Ishikawa (cell line): Measurements from ENCODE around the gene EEFSEC.

Experiments used
- CEBPB ChIP-seq: IDR thresholded peaks from 2 replicates; pipeline ENCODE4 v1.6.1; 2012
- CREB1 ChIP-seq: IDR thresholded peaks from 2 replicates; pipeline ENCODE4 v1.6.1; 2012; ENCODE audit warnings: low read depth
- EGR1 ChIP-seq: IDR thresholded peaks from 2 replicates; pipeline ENCODE4 v1.6.1; 2012
- EP300 ChIP-seq: IDR thresholded peaks from 2 replicates; pipeline ENCODE4 v1.6.1; 2012; ENCODE audit warnings: borderline replicate concordance
- FOXM1 ChIP-seq: IDR thresholded peaks from 2 replicates; pipeline ENCODE4 v1.6.1; 2012; ENCODE audit warnings: low read depth, borderline replicate concordance
- NFIC ChIP-seq: IDR thresholded peaks from 2 replicates; pipeline ENCODE4 v1.6.1; 2012
- RAD21 ChIP-seq: IDR thresholded peaks from 2 replicates; pipeline ENCODE4 v1.6.1; 2012; ENCODE audit warnings: low read depth
- TAF1 ChIP-seq: IDR thresholded peaks from 2 replicates; pipeline ENCODE4 v1.6.1; 2012; ENCODE audit warnings: low read depth, mild to moderate bottlenecking
- YY1 ChIP-seq: IDR thresholded peaks from 2 replicates; pipeline ENCODE4 v1.6.1; 2012; ENCODE audit warnings: low read depth
- TF ChIP-seq, protein P1 (sequence below): IDR thresholded peaks from 2 replicates; pipeline ENCODE4 v1.6.1; 2012; ENCODE audit warnings: low read depth, mild to moderate bottlenecking
- TF ChIP-seq, protein P2 (sequence below): IDR thresholded peaks from 2 replicates; pipeline ENCODE4 v1.6.1; 2012

DNA sequence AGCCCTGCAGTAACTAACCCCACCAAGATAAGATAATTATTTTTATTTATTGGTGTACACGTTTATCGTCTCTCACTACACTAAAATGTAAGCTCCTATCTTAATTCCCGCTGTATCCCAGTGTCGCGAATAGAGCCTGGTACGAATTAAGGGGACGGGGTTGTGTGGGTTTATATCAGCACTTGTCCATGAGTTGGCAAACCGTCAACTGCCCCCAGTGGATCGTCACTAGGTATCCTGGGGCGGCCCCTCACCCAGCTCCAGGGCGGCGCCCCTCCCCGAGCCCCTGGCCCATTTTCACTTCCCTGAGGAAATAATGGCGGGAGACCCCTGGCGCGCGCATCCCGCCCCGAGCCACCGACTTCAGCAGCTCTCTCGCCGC is 30.1 kb upstream of the EEFSEC start:
- TF ChIP-seq RAD21 (no peak), TAF1 (no peak), EP300 (no peak), CEBPB (no peak), FOXM1 (no peak), CREB1 (no peak), YY1 (no peak), NFIC (no peak), EGR1 (no peak)
- TF ChIP-seq, protein P1, sequence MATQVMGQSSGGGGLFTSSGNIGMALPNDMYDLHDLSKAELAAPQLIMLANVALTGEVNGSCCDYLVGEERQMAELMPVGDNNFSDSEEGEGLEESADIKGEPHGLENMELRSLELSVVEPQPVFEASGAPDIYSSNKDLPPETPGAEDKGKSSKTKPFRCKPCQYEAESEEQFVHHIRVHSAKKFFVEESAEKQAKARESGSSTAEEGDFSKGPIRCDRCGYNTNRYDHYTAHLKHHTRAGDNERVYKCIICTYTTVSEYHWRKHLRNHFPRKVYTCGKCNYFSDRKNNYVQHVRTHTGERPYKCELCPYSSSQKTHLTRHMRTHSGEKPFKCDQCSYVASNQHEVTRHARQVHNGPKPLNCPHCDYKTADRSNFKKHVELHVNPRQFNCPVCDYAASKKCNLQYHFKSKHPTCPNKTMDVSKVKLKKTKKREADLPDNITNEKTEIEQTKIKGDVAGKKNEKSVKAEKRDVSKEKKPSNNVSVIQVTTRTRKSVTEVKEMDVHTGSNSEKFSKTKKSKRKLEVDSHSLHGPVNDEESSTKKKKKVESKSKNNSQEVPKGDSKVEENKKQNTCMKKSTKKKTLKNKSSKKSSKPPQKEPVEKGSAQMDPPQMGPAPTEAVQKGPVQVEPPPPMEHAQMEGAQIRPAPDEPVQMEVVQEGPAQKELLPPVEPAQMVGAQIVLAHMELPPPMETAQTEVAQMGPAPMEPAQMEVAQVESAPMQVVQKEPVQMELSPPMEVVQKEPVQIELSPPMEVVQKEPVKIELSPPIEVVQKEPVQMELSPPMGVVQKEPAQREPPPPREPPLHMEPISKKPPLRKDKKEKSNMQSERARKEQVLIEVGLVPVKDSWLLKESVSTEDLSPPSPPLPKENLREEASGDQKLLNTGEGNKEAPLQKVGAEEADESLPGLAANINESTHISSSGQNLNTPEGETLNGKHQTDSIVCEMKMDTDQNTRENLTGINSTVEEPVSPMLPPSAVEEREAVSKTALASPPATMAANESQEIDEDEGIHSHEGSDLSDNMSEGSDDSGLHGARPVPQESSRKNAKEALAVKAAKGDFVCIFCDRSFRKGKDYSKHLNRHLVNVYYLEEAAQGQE: no peak
- TF ChIP-seq, protein P2, sequence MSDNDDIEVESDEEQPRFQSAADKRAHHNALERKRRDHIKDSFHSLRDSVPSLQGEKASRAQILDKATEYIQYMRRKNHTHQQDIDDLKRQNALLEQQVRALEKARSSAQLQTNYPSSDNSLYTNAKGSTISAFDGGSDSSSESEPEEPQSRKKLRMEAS: no peak
